ENCODE measurements around the gene CUTC. TPM values are rescaled to one million over a fixed set of nuclear protein-coding genes. Genes with fewer than 3 reads are reported as not detected.

Gene CUTC
- total and polyA plus RNA-seq, 9 donors, result 12.4 to 20.6 (median 14.1) TPM

GRCh38 chr10:99799613-99800012 is 67.6 kb downstream of the CUTC start:
- Histone ChIP-seq H3K4me3 (no peak overlapping the region), H3K9me3 (no peaks in the 10 kb centered on the region), H3K27ac (no peak overlapping the region), H3K4me1 (ENCODE audit: insufficient read depth) (no peaks in the 10 kb centered on the region), H3K27me3 (no peaks in the 10 kb centered on the region), H3K36me3 (no peaks in the 10 kb centered on the region)
- intact Hi-C loops (cut with DNase I), result no loop called here
- no peak for TF ChIP-seq CTCF (IDR thresholded peaks at IDR 0.05)
- no peak for TF ChIP-seq EP300 (IDR thresholded peaks at IDR 0.05)
- TF ChIP-seq POLR2A (IDR thresholded peaks at IDR 0.05), result no peak
- WGBS, 3 donors, result 76 to 89% (median 86%) methylated on average over 4 of the region's 4 CpGs
- no peak for DNase-seq

- intact Hi-C loops (cut with DNase I), result no loop called here
- H3K4me1 ChIP-seq (ENCODE audit: insufficient read depth), result no peaks in the 10 kb centered on the region
- no peaks in the 10 kb centered on the region for H3K27me3 ChIP-seq
- 61 to 65% (median 64%) methylated on average over 3 of the region's 3 CpGs for WGBS, 3 donors
- H3K4me3 ChIP-seq, result no peak overlapping the region
- DNase-seq, result no peak
- H3K9me3 ChIP-seq, result no peaks in the 10 kb centered on the region
- TF ChIP-seq POLR2A (IDR thresholded peaks at IDR 0.05) (no peak), EP300 (IDR thresholded peaks at IDR 0.05) (no peak), CTCF (IDR thresholded peaks at IDR 0.05) (no peak)
- no peak overlapping the region for H3K27ac ChIP-seq
- no peaks in the 10 kb centered on the region for H3K36me3 ChIP-seq
Measured at GRCh38 chr10:99804471-99804870, 72.4 kb downstream of the CUTC start.

- intact Hi-C loops (cut with DNase I), result no loop called here
- no peak overlapping the region for H3K27ac ChIP-seq
- WGBS, 3 donors, result 86 to 89% (median 89%) methylated on average over 5 of the region's 5 CpGs
Measured at GRCh38 chr10:99805190-99805589, 73.2 kb downstream of the CUTC start.

More at GRCh38 chr10:99805190-99805589, 73.2 kb downstream of the CUTC start:
- DNase-seq, result no peak
- TF ChIP-seq POLR2A (IDR thresholded peaks at IDR 0.05) (no peak), CTCF (IDR thresholded peaks at IDR 0.05) (no peak), EP300 (IDR thresholded peaks at IDR 0.05) (no peak)
- Histone ChIP-seq H3K9me3 (no peaks in the 10 kb centered on the region), H3K36me3 (no peaks in the 10 kb centered on the region), H3K4me3 (no peak overlapping the region), H3K4me1 (ENCODE audit: insufficient read depth) (no peaks in the 10 kb centered on the region), H3K27me3 (no peaks in the 10 kb centered on the region)

Other genes with a start within 250 kb of the CUTC start
- gene NKX2-3, start 199.3 kb upstream of the CUTC start, total RNA-seq, result under 1 TPM in 1 of 7 donors, not detected in 6; 0.18 TPM
- under 1 TPM; 0.07 to 0.12 TPM for gene NKX2-3, start 199.3 kb upstream of the CUTC start, polyA plus RNA-seq
- gene SLC25A28, start 111.8 kb upstream of the CUTC start, total RNA-seq, result 10 to 100 TPM; 19.6 to 47.1 (median 42.9) TPM
- 10 to 100 TPM; 54.7 to 86.1 TPM for gene SLC25A28, start 111.8 kb upstream of the CUTC start, polyA plus RNA-seq
- gene ENTPD7, start 72.7 kb upstream of the CUTC start, total RNA-seq, result 1 to 10 TPM; 2.1 to 7.6 (median 5.3) TPM
- gene ENTPD7, start 72.7 kb upstream of the CUTC start, polyA plus RNA-seq, result 1 to 10 TPM; 1.1 to 8.8 TPM
- 10 to 100 TPM; 25.2 to 39.7 (median 36.5) TPM for gene COX15, start 107 bp upstream of the CUTC start, total RNA-seq
- gene COX15, start 107 bp upstream of the CUTC start, polyA plus RNA-seq, result 10 to 100 TPM; 19.1 to 40.6 TPM
- 1 to 10 TPM in 4 of 7 donors, under 1 TPM in 3; 0.38 to 1.8 (median 1.1) TPM for gene ABCC2, start 50.4 kb downstream of the CUTC start, total RNA-seq
- gene ABCC2, start 50.4 kb downstream of the CUTC start, polyA plus RNA-seq, result under 1 TPM; 0.22 to 0.63 TPM